Subcutaneous adipose tissue (tissue), 4 donors: ENCODE data around the gene PRM1. TPM values are rescaled to one million over a fixed set of nuclear protein-coding genes. Genes with fewer than 3 reads are reported as not detected.

Source experiments
- CTCF ChIP-seq: fragments of 450-650 bp; IDR thresholded peaks from one replicate; pipeline ENCODE4 v1.5.1; 2016; ENCODE audit warnings: low read depth, mild to moderate bottlenecking, control low read depth, antibody characterized with exemption, moderate library complexity
- total RNA-seq, 4 donors: library from RNA; depleted of rRNA; stranded (reverse); fragments of >200 nt; gene quantifications; one replicate each; pipeline ENCODE4 v1.1.0, GENCODE V29; 2016

The PRM1 gene
- total RNA-seq, 4 donors from 2014 or later: not detected

GRCh38 chr16:11236461-11237254, 44.5 kb downstream of the PRM1 start:
- TF ChIP-seq CTCF: no peak

- no peak for TF ChIP-seq CTCF
These were observed 45.5 kb downstream of the PRM1 start for GRCh38 chr16:11235703-11235991.

GRCh38 chr16:11234884-11235702, 46.0 kb downstream of the PRM1 start:
- no peak for TF ChIP-seq CTCF

GRCh38 chr16:11233727-11234376, 47.3 kb downstream of the PRM1 start:
- no peak for TF ChIP-seq CTCF

- TF ChIP-seq CTCF: no peak
These were observed 48.0 kb downstream of the PRM1 start for GRCh38 chr16:11232852-11233726.

GRCh38 chr16:11232302-11232851, 48.8 kb downstream of the PRM1 start:
- no peak for TF ChIP-seq CTCF
